ENCODE results near the gene C22orf39.

Gene C22orf39

DNA sequence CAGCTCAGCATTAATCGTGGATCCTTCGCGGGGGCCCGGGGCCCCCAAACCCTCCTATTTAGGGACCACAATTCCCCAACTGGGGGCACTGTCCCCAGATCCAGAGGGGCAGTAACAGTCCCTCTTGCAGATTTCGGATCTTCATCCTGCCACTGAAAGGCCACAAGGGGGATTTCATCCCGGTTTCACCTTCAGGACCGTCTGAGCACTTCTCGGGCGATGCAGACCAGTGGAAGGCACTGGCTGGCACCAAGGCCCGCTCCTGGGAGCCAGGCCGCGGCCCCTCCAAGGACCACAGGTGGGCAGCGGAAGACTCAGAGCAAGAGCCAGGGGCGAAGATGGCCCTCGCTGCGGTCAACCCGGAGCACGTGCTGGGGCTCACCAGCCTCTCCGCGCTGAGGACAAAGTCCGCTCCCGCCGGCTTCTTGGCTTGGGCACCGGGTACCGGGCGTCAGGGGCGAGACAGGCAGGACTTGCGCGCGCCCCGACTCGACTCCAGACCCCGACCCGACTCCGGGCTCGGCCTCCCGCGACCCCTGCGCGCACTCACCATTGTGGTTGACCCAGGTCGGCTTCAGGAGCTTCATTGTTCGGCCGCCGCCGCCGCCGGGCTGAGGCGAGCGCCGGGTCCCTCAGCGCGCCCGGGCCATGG, 16.5 kb downstream of the C22orf39 start:
- DNase-seq (ENCODE audit: low read depth in 3 of 3, low spot score in 1 of 3): no peak

DNA sequence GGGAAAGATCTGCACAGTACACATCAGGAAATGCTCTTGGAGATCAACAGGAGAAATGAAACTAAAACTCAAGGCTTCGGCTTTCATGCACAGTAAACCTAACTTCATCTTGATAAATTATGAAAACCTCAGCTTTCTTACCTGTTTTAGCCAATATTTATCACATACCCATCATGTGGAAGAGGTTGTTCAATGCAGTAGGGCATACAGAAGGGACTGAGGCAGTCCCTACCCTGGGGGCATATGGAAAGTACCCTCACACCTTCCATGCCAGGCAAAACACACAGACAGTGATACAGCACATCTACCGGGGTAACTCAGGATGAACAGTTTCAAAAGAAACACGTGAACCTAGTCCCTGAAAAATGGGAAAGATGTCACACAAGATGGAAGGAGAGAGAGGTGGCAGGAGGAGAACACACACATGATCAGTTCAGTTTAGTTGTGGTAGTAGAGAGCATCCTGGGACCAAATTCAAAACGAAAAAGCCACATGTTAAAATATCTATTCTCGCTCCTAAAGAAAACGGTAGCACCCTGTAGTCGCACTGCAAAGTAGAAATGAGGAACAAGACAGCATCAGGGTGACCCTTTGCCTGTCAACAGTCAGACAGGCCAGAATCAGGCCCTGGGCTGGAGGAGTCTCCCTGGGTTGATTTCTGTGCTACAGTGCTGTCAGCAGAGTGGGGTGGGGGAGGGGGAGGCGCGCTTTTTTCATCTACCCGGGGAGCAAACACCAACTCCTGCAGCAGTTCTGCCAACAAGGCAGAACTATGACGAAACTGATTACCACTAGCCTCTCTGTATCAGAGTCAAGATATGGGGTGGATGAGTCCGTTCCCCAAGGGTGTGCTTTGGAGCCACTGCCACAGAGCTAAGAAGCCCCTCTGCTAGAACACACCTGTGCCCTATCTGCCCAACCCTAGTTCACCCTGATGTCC, 17.3 kb downstream of the C22orf39 start:
- DNase-seq (ENCODE audit: low read depth in 3 of 3, low spot score in 1 of 3): no peak

DNA sequence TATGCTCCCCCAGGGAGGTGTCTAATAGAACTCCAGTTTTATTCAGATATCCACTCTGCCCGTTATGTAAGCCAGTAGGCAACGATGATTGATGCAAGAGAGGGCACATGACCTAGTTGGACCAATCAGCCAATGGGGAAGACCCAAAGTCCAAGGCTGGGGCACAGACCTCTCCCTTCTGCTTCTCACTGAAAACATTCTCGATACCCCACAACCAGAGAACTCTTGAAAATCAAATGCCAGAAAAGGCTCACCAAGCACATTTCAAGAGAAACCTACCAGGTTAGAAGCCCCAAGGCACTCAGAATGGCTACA, 23.4 kb downstream of the C22orf39 start:
- no peak for DNase-seq (ENCODE audit: low read depth in 3 of 3, low spot score in 1 of 3)

DNA sequence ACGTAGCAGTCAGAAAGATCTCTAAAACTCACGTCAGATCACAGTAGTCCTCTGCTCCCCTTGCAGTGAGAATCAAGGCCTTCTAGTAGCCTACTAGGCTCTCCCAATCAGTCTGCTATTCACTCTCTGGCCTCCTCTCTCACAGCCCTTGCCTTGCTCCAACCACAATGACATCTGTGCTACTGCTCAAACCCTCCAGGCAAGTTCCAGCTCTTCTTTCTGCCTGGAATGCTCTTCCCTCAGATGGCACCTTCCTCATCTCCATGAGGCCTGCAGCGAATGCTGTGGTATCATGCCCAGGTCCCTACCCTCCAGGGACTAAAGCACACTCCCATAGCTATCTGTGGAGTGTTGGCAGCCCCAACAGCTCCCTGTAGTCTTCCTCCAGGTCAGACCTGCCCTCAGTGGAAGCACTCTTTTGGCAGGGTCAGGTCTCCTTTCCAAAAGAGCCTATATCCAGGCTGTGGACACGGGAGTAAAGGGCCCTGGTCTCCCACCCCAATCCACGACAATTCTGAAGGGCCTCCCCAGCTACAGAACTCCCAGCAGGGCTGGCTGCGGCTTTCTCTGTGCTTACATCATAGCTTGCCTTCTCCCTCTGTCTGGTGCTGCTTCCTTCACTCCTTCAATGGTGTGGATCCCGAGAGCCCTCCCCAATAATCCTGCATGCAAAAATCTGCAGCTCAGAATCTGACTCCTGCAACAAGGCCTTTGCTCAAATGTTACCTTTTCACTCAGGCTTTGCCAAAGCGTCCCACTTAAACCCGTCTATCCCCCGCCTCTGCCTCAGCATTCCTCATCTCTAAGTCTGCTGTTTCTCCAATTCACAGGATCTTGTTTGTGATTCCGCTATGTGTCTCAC, 24.8 kb downstream of the C22orf39 start:
- no peak for DNase-seq (ENCODE audit: low read depth in 3 of 3, low spot score in 1 of 3)

DNA sequence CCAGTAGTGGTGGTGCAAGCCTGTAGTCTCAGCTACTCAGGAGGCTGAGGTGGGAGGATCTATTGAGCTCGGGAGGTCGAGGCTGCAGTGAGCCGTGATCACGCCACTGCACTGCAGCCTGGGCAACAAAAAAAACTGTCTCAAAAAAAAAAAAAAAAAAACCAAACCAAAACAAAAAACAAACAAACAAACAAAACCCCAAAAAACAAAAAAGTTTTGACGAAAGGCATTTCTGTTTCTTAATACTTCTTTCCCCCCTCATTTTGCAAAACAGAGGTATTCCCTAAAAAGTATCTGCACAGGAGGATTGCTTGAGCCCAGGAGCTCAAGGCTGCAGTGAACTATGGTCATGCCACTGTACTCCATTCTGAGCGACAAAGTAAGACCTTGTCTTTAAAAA, 27.2 kb downstream of the C22orf39 start:
- DNase-seq (ENCODE audit: low read depth in 3 of 3, low spot score in 1 of 3): no peak

DNA sequence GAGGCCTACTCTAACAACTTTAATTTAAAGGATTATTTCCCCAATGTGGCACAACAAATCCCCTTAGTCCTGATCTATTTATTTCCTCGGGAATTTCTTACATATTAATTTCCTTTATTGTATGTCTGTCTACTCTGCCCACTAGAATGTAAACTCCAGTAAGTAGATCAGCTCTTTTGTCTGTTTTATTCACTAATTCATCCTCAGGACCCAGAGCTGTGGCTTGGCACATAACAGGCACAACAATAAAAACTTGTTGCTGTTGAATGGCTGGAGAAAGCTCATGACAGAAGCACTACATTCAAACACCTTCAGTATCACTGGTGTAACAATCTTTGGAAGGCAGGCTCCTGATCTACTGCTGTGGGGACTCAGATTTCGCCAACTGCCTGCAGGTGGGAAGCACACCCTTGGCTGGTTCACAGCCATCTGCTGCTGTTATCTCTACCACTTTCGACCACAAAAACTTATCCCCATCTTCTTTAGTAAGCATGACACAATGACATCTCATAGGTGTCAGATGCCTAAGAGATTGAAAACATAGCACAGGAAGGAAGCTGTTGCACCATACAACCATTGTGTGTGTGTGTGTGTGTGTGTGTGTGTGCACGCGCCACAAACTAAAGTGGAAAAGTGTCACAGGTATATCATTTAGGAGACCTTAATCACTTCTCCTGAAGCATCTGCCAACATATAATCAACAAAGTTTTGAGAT, 27.9 kb downstream of the C22orf39 start:
- DNase-seq (ENCODE audit: low read depth in 3 of 3, low spot score in 1 of 3): no peak

DNA sequence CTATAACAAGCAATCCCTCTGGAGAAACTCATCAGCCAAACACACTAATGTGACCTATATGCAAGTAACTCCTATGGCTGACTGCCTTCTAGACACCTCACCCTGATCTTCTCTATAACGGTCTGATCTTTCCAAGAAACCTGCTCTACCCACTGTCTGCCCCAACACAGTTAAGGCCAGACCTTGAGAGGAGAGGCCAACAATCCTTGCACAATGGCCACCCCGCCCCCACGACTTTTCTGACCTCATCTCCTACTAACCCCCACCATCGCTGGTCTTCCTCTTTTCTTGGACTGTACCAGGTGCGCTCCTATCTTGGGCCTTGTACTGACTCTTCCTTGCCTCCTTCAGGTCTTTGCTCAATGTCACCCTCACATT, 28.4 kb downstream of the C22orf39 start:
- no peak for DNase-seq (ENCODE audit: low read depth in 3 of 3, low spot score in 1 of 3)

DNA sequence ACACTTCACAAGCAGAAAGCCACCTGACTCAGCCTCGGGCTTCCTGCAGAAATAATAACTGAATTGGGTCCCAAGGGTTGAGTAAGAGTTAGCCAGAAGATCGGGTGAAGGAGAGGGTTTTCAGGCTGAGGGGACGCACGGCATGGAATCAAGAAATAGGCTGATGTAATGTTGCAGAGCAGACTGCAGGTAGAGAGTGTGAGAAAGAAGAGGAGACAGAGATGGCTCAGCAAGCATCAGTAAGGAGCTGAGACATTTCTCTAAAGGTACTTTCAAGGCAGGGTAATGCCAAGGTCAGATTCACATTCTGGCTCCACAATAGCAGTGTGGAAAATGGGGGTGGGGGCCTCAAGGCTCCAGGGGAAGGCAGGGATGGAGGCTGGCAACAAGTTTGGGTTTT, 34.6 kb downstream of the C22orf39 start:
- no peak for DNase-seq (ENCODE audit: low read depth in 3 of 3, low spot score in 1 of 3)

DNA sequence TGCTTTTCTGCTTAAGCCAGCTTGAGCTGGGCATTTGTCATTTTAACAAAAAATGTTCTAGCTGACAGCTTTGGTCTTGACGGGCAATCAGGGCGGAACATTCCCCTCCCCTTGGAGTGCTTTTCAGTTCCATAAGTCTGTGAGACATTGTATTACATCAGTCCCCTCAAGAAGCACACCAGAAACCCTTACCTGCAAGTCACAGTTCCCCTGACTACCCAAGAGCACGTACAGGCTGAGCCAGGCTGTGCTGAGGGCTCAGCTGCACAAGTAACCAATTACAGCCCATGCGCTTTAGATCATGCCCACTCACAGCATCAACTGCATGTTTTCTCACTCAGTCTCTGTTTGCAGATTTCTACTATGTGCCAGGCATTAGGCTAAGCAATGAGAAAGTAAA, 35.0 kb downstream of the C22orf39 start:
- no peak for DNase-seq (ENCODE audit: low read depth in 3 of 3, low spot score in 1 of 3)

DNA sequence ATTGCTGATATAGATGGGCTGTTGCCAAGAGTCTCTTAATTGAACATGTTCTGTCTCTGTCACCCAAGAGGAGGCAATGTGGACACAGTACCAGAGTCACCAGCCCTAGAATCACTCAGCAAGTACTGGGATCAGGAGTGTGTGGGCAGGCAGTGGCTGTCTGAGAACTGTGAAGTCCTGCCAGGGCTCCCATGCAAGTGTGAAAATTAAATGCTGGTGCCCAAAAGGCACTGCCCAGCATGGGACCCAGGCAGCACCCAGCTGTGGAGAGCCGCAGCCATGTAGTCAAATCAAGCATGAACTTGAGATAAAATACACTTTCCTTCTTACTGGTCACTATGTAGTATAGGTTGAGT, 35.8 kb downstream of the C22orf39 start:
- no peak for DNase-seq (ENCODE audit: low read depth in 3 of 3, low spot score in 1 of 3)

DNA sequence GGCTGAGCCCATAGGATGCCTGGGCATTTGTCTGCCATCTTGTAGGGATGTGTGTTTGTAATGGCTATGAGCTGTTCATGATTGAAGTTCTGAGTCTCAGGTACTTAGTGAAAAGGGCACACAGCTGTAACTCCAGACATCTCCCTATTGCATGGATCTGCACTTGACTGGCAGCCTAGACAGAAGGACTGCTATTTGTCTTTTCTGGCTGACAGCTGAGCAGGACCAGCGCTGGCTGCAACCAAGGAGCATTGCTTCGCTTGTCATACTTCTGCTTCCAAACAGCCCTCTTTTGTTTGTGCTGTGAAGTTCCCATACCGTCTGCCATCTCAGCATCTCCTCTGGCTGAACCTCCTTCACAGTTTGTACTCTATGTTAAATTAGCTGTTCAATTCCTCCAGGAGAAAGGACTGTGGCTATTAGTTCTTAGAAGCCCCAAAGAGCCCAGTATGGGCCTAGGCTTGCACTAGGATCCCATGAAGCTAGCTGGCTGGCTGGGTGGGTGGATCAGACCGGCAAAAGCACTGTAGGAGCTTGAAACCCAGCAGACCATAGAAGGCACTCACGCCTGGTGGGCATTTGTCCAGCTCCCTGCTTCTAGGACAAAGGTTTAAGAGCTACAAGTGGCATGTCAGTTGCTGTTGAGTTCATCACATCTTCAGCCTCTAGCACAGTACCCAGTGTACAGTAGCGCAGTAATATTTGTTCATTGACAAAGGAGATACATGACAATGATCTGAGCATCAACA, 36.4 kb downstream of the C22orf39 start:
- no peak for DNase-seq (ENCODE audit: low read depth in 3 of 3, low spot score in 1 of 3)

DNA sequence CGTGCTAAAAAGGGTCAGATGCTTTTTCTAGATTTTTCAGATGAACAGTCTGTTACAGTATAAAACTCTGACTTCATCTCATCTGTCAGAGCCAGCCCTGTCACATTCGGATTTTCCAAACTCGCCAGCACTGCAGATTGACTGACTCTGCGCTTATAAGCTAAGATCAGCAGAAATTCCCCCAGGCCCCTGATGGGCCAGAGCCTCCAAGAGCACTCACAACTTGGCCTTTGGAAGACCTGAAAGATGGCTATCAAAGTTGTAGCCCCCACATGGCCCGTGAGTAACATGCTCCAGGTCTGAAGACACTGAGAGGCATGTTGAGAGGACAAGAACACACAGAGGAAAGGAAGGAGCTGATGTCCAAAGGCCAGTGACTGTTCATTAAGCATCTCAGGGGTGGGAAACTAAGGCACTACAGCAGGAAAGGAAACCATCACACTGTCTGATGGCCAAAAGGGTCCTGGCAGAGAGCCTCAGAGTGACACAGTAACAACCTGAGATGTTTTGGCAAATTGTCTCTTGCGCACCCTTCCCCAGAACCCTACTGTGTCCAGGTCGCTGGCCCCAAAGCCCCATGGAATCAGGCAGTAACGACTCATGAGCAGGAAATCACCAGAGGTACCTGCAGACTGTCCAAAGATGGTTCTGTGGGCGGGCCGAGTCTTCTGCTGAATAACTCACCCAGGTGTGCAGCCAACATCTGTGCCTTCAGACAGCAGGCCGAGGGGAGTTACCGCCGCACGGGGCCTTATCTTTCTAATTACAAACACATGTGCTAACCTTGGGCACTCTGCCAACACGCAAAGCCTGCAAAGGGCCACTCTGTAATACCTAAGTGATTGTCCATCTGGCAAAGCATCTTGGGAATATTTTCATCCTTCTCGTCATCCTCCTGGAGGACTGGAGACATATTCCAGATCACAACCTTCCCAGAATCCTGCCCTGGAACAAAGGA, 39.6 kb downstream of the C22orf39 start:
- no peak for DNase-seq (ENCODE audit: low read depth in 3 of 3, low spot score in 1 of 3)

DNA sequence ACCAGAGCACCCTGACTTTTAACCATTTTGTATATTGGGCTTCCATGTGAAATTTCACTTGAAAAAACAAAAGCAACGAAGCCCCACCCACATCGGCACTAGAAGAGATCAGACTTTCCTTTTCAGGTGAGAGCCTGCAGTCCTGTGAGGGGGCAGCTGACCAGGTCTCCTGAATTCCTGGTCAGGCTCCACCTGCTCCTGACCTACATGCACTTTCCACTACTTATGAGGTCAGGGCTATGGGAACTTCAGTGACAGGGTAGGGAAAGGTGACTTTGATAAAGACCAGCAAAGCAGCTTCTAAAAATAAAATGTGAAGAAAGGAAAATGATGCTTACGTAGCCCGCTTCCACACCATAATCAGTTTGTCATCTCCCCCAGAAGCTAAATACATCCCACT, 40.7 kb downstream of the C22orf39 start:
- no peak for DNase-seq (ENCODE audit: low read depth in 3 of 3, low spot score in 1 of 3)

DNA sequence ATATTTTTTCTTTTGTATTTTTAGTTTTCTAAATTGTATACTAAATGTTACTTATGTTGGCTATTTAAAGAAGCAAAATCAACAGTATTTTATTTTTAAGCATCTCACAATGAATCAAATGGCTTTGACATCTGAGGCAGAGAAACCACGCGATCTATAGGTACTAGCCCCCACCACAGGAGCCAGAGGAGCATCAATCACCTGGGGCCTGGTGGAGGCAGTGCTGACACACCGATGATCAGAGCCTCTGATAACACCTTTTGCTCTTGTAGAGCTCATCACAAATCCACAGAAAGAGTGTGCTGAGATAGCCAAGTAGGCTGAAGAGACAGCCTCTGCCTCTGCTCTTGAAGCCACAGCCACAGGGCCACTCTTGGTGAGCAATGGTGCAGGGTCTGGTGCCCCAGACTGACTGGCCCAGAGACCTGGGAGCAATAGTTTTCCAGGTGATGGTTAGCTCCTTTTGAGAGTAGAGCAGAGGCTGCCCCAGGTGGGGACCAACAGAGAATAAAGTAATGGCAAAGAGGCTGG, 41.2 kb downstream of the C22orf39 start:
- no peak for DNase-seq (ENCODE audit: low read depth in 3 of 3, low spot score in 1 of 3)

DNA sequence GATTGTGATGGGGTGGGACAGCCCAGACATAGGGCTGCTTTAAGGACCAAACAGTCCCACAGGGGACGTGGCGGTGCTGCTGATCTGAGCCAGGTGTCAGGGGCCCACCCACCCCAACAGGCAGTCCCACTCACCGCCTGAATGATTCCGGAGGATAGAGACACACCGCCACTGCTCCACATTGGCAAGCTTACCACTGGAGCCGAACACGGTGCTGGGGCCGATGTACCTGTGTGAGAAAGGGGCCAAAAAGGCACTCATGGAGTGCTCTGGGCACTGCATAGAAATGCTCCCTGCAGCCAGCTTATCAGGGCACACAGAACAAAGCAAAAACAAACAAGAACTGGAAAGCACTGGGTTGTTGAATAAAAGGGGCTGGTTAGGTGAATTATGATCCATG, 41.9 kb downstream of the C22orf39 start:
- DNase-seq (ENCODE audit: low read depth in 3 of 3, low spot score in 1 of 3): no peak

DNA sequence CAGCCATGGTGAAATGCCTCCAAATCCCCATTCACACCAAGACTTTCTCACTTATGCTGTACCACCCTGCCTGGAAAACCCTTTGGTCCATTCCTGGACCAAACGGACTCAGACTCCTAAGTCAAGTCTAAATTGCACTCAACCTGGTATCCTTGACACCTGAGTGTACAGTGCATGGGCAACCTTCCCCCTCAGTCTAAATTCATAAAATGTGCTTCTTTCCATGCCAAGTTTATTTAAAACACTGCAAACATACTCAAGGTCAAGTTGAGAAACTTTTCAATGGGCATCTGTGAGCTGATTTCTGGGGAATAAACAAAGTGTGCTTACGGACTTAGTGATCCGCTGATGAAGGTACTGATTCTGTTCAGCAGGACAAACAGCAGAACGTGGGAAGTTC, 42.4 kb downstream of the C22orf39 start:
- no peak for DNase-seq (ENCODE audit: low read depth in 3 of 3, low spot score in 1 of 3)

DNA sequence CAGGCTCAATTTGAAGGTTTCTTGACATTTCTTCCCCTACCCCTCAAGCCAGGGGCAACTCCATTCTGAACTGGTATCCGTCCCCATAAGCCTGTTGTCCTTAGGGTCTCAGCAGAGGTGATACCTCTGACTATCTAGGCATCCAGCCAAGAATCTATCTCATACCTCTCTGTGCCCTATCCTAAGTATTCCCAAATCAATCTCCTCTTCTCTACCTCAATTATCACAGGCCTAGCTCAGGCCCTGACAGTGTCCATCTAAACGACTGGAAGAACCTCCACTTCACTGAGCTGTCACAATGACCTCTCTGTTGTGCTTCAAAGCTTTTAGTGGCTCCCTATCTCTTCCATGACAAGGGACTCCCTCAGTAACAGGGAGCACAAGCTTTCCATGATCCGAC, 42.8 kb downstream of the C22orf39 start:
- no peak for DNase-seq (ENCODE audit: low read depth in 3 of 3, low spot score in 1 of 3)

DNA sequence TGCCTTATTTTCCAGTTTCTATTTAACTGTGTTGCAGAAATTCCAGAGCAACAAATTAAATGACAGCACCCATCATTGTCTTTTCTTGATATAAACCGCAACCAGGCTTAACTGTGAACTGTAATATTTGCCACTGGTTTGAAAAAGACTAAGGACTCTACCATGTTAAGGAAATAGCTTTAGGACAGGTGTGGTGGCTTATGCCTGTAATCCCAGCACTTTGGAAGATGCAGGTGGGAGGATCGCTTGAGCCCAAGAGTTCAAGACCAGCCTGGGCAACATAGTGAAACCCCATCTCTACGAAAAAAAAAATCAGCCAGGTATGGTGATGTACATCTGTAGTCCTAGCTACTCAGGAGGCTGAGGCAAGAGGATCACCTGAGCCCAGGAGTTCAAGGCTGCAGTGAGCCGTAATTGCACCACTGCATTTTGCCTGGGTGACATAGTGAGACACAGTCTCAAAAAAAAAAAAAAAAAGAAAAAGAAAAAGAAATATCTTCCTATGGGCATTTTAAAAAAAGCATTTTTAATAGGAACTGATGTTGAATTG, 44.8 kb downstream of the C22orf39 start:
- DNase-seq (ENCODE audit: low read depth in 3 of 3, low spot score in 1 of 3): no peak

DNA sequence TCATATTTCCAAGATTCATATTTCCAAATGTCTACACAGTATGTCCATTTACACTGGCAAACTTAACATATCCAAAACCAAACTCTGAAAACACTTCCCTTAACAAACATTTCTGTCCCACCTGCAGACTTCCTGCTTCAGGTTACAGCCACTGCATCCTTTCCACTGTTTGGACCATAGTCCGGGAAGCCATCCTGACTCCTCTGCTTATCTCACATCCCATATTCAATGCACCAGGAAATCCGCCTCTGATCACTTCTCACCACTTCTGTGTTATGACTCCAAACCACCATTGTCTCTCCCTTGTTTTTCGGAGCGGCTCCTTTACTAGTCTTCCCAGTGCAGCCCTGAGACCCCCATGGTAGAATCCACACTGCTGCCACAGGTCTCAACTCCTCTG, 46.0 kb downstream of the C22orf39 start:
- no peak for DNase-seq (ENCODE audit: low read depth in 3 of 3, low spot score in 1 of 3)

Measured in stimulated activated CD4-positive, alpha-beta T cell treated with anti-CD3 and anti-CD28 coated beads, TNF-alpha, amount 100 ng/mL, for 1 hour (primary cell).